Left kidney (tissue), 2 donors: ENCODE results near the gene BCL11B. TPM values are rescaled to one million over a fixed set of nuclear protein-coding genes. Genes with fewer than 3 reads are reported as not detected.

Experiments used
- DNase-seq: peaks from one replicate; pipeline ENCODE4 v3.0.0-alpha.2; 2013
- polyA plus RNA-seq: library from polyadenylated mRNA; unstranded; fragments of 120-200 nt; gene quantifications from one replicate; pipeline ENCODE4 v1.2.1, GENCODE V29; 2013; ENCODE audit not compliant: insufficient read length

BCL11B gene
- polyA plus RNA-seq, 1 donor, result 2.7 TPM

- DNase-seq, result no peak
Observed at GRCh38 chr14:99254328-99255009, 17.5 kb downstream of the BCL11B start.

GRCh38 chr14:99253890-99254289, 18.1 kb downstream of the BCL11B start:
- no peak for DNase-seq

DNA sequence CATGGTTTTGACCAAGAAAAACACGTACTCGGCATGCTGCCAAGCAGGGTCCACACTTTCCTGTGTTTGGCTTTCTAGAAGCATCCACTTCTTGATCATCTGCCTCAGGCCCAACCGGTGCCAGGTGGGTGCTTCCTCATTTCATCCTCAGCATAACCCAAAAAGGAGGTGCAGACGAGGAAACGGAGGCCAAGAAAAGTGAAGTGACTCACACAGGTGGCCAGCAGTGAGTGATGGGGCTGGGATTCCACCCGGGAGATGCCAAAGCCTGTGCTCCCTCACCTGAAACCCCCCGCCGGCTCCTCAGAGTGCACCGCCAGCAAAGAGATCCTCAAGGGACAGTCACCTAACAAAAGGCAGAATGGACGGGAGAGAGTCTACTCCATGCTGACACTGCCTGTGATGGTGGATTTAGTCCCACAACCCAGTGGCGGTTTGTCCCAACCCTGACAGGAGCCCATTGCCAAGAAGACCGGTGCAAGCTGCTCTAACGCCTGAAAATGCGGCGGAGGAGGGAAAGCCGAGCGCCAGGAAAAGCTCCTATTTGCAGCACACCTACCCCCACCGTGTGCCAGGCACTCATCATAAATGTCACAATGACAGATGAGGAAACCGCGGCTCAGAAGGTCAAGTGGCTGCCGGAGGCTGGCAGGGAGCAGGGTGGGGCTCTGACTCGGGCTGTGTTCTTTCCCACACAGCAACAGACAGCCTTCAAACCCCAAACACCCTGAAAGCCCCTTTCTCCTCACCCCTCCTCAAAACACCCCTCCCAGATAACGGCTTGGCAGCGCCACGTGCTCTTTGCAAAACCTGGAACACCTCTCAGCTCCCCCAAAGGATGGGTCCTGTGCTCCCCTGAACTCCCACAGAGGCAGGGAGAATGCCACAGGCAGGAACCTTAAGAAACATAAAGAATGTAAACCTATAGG, 18.8 kb downstream of the BCL11B start:
- no peak for DNase-seq

- DNase-seq, result no peak
Observed at GRCh38 chr14:99252443-99252939, 19.5 kb downstream of the BCL11B start.

- no peak for DNase-seq
Observed at GRCh38 chr14:99251721-99252120, 20.3 kb downstream of the BCL11B start.

- DNase-seq, result no peak
Observed at GRCh38 chr14:99250636-99251208, 21.3 kb downstream of the BCL11B start.

GRCh38 chr14:99249389-99249788, 22.6 kb downstream of the BCL11B start:
- no peak for DNase-seq

DNA sequence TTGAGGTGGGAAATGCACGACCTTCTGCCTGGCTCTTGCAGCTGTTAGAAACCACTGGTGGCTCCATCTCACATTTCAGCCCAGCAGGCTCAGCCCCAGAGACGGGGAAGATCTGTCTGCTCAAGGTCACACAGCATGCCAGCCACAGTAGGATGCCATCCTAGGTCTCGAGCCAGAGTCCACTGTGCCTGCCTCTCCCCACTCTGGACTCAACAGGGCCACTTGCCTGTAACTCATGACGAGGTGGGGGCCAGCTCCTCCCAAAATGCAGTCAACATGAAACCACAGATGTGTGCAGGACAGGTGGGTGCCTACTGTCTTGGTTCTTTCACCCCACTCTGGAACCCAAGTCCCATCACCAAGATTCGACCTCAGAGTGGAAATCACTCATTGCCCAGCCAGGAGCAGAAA, 23.2 kb downstream of the BCL11B start:
- no peak for DNase-seq

- DNase-seq, result no peak
Observed at GRCh38 chr14:99247772-99248171, 24.2 kb downstream of the BCL11B start.

DNA sequence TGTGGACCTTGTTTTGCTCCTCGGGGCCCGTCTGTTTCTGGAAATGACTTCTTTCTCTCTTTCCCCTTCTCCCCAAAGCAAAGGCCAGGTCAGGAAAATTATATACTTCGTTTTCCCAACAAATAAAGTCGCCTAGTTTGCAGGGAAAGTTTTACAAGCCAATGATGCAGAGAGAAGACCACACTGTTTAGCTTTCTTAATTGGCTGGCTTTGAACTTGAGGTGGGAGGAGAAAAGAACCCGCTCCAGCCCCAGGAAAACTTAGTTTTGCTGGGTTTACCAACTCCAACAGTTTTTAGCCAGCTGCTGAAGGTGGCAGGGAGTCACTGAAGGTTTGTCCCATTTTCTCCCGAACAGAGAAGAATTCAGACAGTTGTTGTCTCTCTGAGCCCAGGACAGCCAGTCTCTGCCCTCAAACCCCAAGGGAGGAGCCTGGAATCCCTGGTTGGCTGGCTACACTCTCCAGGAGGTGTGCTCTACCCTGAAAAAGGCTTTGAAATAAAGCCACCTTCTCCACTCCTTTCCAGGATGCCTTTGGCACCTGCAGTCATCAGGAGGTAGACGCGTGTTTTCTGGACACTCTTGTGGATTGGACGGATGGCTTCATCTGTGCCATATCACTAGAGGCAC, 24.8 kb downstream of the BCL11B start:
- DNase-seq, result no peak

GRCh38 chr14:99246536-99247097, 25.4 kb downstream of the BCL11B start:
- DNase-seq, result no peak

GRCh38 chr14:99245564-99246511, 26.2 kb downstream of the BCL11B start:
- no peak for DNase-seq

DNA sequence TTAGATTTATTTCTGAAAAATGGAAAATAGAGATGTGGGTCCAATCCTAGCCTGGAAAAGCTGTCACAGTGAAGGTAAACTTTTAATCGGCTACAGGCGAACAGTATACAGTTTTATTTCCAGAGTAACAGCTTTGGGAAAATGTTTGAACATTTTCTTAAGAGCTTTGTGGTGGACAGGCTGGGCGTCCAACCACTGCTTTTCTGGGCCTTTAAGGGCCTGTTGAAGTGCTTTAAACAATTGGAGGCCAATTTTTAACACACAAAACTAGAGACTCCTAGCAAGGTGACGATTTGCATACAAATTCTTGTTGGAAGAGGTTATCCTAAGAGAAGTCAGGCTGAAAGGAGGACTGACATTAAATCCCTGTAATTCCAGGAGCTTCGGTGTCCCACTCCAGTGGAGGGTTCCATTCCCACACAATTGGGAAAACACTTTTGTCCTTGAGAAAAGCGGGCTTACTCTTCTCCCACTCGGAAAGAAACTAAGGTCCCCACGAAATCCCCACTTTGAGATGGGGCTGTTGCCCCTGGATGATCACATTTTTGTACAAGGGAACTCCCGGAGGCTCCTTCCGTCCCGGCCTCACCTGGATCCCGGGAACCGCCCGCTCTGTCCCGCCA, 26.9 kb downstream of the BCL11B start:
- DNase-seq, result no peak

GRCh38 chr14:99244367-99244901, 27.6 kb downstream of the BCL11B start:
- DNase-seq, result no peak

DNA sequence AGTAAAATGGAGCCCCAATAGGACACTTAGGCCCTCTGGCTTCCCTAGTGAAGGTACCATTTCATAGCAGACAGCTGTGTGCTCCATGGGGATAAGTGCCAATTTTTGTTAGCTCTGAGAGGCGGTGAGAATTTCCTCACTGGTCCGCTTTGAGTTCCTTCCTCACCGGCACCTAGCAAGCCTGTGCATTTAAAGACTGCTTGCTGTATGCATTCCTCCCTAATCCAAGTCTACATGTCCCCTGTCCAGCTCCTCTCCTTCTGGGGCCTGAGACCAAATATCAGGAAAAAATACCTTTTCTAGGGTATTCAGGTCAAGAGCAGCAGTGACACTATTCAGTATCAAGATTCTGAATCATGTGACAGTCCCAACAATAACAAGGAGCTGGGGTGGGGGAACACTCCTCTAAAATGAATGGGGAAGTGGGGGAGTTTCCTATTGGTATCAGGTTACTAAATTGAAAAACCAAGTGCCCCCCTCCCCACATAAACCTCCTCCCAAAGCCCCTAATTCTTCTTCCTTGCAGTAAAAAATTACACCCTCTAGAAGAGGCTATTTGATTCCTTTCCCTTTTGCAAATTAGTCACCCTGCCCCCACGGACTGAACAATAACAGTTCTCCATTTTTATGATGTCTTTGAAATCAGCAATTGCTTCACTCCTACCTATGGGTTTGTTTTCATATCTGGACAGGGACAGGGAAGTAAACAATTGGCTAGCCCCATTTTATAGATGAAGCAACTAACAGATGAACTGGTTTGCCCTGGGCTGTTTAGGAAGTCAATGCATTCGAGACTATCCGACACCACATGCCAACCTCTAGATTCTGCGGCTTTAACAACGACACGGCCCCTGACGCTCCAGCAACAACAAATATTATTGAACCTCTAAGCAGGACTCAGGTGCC, 28.9 kb downstream of the BCL11B start:
- DNase-seq, result no peak

GRCh38 chr14:99242238-99242637, 29.8 kb downstream of the BCL11B start:
- DNase-seq, result no peak

DNA sequence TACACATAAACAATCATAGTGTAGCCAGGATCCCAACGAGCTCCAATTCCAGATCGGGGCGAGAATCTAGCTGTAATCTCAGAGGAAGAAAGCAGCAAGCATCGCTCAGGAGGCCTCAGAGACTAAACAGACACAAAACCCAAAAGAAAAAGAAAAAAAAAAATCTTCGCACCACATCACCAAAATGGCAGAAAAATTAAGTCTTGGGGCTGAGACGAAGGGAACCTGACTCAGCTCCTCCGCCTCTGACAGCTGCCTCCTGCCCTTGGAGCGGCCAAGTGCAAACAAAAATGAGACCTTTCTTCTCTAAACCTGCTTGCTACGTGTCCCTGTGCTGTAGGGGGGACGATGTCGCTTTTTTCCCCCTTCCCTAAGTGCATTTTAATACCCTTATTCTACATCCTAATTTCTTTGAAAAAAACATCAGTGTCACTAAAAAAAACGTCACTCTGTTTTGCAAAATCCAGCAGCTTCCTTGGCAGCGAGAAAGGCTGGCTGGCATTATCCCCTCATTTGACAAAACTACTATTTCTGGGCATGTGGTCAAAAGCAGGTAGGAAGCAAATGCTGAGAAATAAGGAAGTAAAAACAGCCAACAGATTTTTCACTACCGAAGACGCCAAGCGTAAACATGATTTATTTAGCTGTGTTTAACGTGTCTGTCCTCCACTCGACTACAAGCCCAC, 30.5 kb downstream of the BCL11B start:
- no peak for DNase-seq

DNA sequence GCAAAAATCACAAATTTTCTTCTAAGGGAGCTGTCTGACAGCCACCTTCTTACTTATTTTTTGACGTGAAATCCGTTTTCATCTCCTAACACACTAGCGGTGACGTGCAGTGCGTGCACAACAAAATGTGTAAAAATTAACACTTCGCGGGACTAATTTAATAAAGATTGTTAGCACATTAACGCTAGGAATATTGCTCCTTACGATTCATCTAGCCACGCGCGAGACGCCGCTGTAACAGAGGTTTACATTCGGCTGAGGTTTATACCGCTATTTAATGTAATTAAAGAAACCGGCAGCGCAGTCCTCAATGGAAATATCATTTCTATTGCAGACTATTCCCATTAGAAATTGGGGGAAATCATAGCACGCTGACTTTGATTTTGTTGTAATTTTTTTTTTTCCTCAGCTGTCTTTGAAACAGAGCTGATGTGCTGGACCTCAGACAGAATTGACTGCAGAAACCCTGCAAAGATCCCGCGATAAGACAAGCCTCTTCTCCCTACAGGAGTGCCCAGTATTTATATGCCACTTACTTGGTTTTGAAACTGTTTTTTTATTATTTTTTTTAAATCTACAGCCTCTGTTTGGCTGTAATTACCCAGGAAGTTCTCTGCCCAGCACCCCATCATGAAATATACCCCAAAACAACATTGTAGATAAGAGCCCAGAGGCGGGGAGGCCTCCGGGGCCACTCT, 31.2 kb downstream of the BCL11B start:
- DNase-seq, result no peak
